ENCODE results near the gene GNG3.
"Not testable (repeated sequence)": the region's sequence is repeated elsewhere in the genome, so short reads cannot be mapped to it uniquely, and the experiment has no call there.

The GNG3 gene

DNA sequence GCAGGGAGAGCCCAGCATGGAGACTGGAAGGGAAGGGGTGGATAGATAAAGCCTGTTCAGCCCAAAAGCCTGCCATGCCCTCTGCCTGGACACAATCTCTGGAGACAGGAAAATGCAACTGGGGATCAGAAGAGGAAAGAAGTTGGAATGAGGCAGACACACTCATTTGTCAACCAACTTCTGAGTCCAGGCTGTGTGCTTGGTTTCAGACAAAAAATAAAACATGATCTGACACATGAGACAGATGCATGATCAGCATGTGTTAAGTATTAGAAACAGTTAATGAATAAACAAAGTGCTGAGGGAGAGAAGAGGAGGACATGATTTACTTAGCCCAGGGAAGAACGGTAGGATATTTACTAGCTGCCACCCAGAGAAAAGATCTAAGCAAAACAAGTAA is 19.0 kb upstream of the GNG3 start:
- no peak for DNase-seq

DNA sequence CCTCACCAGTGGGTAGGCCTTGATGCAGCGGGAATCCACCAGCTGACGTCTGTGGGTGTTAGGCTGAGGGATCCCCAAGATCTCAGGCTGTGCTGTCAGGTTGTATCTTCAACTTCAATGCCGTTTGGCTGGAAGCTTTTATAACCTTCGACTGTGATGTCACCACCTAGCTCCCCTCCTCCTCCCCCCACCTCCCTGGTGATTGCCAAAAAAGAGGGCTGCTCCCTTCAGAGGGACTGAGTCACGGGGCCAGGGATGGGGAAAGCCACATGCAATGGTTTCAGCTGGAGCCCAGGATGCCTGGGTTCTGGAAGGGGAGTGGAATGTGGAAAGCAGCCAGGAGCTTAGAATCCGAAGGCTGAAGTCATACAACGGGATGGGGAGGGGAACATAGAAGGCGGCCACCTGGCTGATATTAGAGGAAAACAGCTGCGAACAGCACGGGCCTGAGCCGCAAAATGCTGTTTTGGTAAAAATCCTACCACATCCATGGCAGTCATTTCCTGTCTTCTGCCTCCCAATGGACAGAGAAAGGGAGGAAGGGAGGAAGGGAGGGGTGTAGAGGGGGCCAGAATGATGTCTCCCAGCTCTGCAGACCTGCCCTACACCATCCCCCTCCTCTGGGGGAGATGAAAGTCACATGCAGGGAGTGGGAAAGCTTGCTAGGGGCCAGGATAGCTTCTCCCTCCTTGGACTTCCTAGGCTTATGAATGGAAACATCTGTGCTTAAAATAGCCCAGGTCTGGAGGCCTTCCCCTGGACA is 17.9 kb upstream of the GNG3 start, which contains the start of gene LRRN4CL:
Gene LRRN4CL, minus strand, starts transcription at position 110 of the 763 bp plus-strand sequence. CDS start 1,022 bp downstream, outside the sequence.
- DNase-seq, result no peak

DNA sequence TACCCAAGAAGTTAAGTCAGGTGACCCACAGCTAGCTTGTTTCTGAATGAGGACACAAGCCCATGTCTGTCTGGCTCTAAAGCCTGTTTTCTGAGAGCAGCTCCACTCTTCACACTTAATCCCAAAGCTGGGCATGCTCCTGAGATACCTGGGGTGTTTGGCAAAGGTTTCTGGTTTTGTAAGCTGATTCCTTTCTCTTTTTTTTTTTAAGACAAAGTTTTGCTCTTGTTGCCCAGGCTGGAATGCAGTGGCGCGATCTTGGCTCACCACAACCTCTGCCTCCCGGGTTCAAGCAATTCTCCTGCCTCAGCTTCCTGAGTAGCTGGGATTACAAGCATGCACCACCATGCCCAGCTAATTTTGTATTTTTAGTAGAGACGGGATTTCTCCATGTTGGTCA is 13.9 kb upstream of the GNG3 start:
- not testable (repeated sequence) for DNase-seq

DNA sequence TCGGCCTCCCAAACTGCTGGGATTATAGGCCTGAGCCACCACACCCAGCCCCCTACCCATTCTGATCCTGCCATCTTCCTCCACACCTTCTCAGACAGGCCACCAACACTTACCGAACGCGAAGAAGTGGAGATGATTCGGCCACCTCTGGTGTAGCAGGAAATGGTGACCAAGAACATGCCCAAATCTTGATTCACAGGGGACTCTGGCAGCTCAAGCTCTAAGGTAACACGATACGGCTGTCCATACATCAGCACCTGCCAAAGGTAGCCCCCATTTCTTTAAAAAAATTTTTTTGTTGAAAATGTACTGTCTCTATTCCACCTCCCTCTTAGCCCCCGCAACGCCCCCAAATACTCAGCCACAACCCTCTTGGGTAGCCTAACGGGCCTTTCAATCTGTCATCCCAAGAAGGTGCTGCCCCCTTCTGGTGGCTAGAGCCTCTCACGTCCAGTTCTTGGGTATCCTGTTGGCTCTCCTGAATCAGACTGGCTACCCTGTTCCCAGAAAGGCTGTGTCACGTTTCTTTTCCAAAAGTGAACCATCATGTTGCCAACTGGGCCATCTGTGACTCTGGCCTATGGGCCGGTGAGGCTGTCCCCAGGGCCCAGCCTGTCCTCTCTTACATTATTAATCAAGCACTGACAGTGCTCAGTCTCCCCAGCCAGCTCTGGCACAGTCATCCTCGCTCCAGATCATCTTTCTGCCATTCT is 12.9 kb upstream of the GNG3 start:
- peak; percentile 15 to 65 (median 51) for DNase-seq

DNA sequence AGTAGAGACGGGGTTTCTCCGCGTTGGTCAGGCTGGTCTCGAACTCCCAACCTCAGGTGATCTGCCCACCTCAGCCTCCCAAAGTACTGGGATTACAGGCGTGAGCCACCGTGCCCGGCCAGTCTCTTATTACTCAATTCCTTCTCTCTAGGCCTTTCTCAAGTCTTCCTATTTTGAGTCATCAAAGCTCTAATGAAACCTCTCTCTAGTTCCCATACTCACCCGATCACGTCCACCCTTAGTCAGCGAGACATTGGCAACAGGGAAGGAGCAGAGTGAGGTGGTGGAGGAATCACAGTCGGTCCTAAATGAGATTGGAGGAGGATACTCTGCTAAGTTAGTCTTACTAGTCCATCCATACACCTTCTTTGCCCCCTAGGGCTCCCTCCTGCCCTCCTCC is 5.2 kb upstream of the GNG3 start:
- DNase-seq, result no peak

DNA sequence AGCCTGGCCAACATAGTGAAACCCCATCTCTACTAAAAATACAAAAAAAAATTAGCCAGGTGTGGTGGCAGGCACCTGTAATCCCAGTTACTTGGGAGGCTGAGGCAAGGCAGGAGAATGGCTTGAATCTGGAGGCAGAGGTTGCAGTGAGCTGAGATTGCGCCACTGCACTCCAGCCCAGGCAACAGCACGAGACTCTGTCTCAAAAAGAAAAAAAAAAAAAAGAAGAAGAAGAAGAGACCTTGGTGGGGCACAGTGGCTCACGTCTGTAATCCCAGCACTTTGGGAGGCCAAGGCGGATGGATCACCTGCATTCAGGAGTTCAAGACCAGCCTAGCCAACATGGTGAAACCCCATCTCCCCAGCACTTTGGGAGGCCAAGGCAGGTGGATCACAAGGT is 3.6 kb upstream of the GNG3 start:
- not testable (repeated sequence) for DNase-seq

DNA sequence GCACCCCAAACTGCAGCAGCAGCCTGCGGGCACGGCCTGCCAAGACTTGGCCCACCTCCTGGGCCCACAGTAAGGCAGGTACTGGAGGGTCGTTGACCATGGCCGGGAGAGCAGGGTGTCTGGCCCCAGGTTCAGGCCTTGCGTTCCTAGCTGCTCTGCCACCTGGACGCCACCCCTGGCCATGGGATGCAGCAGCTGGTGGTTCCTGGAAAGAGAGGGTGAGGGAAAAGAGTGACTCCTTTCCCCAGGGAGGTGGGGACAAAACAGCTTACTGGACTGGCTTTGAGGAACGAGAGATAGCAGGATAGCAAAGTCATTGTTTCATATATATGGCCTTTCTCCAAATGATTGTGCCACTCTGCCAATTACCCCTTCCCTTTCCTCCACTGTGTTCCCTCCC is 2.1 kb upstream of the GNG3 start:
- DNase-seq, result no peak

DNA sequence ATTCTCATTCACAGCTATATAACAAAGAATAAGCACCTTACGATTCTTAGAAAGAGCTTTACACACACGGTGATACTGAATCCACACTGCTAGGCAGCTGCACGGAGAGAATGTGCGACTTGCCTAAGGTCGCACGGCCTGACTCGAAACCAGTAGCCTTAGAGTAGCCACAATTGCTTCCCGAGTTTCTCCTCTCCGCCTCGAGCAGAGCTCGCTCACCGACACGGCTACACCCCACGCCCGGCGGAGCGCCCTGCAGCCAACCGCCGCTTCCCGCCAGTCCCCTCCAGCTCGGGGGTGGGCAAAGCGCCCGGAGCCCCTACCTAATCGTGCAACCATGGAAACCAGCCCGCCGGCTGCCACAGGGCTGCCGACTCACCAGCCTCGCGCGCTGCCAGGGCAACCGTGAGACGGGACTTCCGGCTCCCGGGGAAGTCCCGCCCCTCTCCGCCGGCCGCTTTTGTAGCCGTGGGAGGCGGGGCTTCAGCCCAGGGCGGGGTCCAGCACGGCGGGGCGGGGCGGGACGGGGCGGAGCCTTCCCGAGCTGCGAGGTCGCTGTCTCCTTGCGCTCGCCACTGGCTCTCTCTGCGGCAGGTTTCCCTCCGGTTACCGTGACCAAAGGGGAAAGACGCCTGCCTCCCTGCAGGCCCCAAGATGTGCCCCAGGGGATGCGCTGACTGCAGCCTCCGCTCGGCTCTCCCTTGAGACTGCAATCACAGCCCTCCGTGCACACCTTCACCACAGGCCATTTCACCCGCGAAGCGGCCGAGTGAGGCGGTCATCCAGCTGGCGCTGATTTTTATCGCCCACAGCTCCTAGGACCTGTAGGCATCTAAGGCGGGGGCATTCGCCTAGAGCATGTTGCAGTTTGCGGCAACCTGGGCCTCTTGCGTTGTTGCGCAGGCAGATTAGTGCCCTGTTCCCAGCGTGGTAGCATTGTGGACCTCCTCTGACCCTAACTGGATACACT is 1.3 kb upstream of the GNG3 start:
- peak; percentile 83 to 95 (median 94) for DNase-seq

DNA sequence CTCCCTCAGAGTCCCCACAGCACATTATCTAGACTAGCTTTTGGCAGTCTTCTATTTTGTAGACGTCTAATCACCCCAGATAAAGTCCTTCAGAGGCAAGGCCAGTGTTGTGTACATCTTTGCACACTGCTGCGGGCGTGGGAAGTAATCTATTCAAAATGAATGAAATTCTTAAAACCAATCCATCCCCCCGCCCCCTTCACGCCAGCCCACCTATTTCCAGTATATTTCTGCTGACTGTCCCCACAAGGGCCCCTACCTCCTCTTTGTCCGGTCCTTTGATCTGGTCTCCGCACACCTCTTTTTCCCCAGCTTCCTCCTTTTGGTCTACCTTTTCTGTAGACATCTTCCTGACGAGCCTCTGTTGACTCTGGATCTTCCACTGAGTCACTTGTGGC is 627 bp upstream of the GNG3 start:
- no peak for DNase-seq

DNA sequence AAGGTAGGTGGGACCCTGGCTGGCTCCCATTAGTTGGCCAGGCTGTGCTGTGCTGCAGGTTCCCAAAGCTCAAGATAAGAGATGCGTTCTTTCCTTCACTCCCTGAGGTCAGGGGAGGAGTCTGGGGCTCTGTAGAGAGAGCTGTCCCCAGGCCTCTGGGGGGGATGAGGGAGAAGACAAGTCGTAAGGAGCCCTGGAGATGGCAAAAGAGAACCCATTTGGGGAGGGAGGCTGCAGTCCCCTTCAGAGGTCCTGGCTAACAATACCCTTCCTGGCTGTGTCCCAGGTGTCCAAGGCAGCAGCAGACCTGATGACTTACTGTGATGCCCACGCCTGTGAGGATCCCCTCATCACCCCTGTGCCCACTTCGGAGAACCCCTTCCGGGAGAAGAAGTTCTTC is 916 bp downstream of the GNG3 start:
- no peak for DNase-seq

DNA sequence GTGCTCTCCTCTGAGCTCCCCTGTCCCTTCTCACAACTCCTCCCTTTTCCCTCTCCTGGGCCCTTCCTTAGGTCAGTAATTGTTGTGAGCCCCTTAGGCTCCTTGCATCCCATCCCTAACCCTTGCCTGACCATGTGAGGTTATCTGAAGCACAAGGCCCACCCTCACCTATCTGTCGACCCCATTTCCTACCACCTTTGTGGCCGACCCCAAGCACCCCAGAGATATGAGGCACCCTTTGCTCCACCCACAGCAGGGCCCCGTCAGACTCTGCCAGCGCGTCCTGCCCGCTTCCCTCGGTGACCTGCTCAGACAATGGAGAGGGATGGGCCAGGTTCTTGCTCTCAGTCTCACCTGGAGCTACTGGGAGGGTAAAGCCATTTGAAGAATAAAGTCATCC is 1.3 kb downstream of the GNG3 start:
- DNase-seq, result peak in 1 of 4 experiments; percentile 48

DNA sequence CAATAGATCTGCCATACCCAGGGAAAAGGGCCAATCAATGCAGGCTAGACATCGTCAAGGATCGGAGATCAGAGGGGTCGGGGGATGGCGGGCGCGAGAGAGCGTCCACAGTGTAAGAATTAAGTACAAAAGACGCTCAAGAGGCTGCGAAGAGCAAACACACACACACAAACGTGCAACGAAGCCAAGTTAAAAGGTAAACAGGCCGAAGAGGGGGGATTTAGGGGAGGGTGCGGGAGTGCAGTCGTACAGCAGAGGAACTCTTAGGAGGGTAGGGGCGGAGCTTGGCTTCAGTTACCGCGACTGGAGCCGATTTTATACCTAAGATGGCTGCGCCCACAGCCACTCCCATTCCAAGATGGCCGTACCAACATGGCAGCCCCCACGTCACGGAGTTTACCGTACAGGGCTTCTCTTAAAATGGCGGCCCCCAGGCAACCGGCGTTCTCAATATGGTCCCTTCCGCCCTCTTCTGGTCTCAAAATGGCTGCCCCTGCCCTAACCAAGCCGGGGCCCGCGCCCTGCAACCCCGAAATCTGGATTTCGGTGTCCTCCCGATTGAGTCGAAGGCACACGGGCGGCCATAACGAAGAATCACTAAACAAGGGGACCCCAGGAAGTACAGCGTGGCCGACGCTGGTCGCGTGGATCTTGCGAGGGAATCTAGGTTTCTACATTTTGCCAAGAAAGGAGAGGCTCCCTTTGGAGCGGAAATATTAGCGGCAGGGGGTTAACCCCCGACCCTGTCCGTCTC is 1.9 kb downstream of the GNG3 start:
- DNase-seq, result peak; percentile 81 to 93 (median 88)

DNA sequence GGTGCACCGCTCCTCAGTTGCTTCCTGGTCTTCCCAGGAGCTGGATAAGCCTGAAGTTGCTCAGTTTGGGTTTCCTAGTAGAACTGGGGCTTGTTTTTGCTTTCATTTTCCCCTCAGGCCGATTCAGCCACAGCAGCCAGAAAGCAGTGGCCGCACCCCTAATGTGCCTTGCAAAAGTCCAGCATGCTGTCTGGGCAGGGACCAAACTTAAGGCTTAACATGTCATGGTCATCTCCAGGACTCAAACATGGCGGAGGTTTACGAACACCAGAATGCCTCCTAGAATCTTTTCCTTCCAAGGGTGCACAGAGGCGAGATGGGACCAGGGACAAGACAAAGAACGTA is 2.5 kb downstream of the GNG3 start:
- peak in 1 of 4 experiments; percentile 37 for DNase-seq

DNA sequence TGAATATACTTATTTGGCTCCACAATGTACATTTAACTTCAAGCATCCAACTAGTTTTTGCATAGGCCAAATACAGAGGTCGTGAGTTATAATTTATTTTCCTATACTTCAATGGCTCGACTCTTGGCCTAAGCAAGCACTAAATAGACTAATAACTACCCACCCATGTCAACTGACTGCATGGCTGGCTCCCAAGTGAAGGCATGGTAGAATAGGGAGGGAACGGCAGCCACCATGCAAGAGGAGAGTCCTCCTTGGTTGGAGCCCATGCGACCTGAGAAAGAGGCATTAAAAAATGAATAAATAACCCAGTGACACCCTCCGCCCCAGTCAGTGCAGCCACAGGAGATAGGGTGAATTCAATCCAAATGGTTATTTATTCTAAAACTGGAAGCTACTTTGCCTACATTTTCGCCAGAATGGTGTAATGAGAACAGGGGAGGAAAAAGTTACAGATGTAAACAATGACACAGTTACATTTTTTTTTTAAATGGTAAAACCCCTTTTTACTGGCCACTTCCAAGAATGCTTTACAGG is 4.9 kb downstream of the GNG3 start:
- no peak for DNase-seq

DNA sequence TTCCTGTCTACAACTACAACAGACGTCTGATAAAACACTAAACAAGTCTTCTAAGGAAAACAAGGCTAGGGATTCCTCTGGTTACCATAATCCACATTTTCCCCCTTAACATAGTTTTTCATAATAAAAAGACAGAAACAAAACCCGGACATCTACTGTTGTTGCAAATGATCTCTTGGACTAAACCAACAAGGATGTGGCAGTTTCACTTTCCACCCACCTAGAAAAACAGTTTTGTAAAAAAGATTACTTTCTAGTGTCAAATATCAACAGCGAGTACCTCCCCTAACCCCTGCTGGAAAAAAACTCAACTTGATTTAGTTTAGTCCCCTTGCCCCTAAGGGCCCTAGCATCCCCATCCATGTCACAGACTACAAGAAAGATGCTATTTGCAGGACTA is 5.4 kb downstream of the GNG3 start:
- DNase-seq, result no peak

DNA sequence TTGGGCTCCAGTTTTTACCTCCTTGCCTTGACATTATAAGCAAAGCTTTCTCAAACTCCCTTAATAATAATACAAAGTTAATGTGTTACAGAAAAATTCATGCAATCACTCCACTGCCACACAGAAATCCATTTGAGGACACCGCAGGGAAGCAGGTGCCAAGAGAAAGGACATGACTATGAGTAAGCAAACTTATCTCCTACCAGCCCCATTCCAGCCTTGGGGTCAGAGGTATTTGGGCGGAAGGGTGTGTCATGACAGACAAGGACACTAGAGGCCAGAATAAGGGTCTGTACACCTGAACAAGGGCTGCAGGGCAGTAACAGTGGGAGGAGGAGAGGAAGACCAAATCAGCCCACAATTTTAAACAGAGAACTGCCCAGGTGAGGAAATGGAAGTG is 5.9 kb downstream of the GNG3 start:
- DNase-seq, result no peak

DNA sequence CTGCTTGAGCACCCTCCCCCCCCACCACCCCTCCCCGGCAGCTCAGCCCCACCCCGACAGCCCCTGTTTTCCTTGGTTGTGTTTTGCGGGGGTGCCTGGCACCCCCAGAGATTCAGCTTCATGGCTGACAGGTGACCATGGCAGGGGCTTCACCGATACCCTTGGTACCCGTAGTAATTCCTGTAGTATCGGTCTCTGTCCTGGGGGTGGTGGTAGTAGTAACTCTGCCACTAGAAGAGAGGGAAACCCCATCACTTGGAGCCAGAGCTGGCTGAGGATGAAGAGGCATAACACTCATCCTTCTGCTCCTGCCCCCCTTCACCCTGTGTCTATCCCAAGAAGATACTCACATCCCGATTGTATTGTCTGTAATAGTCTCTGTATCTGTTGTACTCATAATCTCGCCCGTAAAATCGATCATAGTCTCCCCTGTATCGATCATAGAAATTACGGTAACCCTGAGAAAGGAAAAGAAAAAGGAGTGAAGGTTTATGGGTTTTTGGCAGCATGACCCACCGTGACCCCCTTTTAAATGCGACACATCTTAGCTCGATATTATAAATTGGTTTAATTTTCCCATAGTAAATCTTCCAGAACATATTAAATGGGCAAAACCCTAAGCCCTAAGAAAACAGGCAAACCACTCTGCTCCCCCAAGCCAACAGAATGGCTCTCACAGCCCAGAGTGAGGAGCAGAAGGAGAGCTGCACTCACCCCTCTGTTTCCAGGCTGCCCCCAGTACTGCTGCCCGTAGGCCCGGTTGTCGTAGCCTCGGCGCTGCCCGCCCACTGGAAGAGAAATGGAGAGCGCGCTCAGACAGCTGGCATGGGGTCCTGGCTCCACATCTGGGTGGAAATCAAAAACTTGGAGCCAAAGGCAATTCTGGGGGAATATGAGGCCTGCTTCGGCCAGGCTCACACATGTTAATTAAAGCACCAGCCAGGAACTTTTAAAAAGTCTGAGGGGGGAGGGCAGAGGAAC is 8.0 kb downstream of the GNG3 start:
- DNase-seq, result no peak

DNA sequence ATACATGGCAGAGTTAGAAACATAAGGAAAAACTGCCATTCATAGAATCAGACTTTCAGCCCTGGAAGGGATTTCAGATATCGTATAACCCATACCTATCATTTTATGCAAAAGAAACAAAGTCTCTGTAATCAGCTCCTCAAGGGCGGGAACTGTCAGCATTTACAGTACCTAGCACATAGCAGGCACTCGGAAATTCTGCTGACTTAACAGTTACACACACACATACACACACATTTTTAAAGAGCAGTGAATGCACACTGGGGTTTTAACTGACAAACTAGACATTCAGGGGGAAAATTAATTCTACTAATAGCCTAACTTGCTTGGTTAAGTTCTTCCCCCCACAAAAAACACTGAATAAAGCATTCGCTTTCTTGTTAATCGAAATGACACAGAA is 8.7 kb downstream of the GNG3 start:
- DNase-seq, result no peak

DNA sequence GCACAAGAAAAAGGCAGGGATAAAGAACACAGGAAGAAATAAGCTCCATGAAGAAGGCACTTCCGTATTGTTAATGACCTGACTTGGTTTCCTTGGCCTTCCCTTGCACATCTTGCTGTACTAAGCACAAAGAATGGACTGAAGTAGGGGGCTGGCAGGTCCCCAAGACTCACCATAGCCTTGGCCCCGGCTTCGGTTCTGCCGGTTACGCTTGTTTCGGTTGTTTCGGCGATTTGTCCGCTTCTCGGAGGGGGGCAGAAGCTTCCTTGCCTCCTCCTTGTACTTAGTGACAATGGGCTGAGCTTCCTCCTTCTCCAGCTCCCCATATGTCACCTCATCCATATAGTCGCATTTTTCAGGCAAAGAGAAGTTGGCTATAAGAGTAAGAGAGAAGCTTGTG is 9.3 kb downstream of the GNG3 start:
- DNase-seq, result no peak

DNA sequence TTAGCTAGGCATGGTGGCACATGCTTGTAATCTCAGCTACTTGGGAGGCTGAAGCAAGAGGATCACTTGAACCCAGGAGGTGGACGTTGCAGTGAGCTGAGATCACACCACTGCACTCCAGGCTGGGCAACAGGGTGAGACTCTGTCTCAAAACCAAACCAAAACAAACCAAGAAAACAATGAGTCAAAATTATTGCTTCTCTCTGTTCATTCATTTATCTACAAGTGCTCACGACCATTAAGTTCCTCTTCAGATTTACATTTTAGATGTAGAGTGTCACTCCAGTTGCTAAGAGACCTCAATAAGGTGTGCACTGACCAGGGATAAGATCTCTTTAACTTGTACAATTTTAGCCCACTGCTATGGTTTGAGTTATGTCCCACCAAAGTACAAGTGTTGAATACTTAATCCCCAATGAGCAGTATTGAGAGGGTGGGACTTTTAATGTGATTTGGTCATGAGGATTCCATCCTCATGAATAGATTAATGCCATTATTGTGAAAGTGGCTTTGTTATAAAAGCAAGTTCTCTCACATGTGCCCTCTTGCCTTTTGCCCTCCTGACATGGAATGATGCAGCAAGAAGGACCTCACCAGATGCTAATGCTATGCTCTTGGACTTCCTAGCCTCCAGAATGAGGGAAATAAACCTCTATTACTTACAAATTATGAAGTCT is 12.0 kb downstream of the GNG3 start:
- DNase-seq, result no peak
